B cell (primary cell): ENCODE data around the gene IKZF3.

Experiments
- EZH2 ChIP-seq: IDR thresholded peaks from 2 replicates; pipeline ENCODE4 v1.6.1; 2012; ENCODE audit warnings: borderline replicate concordance, low read depth, mild to moderate bottlenecking, moderate library complexity, low read length; ENCODE audit not compliant: insufficient read depth, poor library complexity, severe bottlenecking
- TF ChIP-seq, protein P1 (sequence below): fragments of 200-600 bp; IDR thresholded peaks from one replicate; pipeline ENCODE4 v1.8.0; 2022; ENCODE audit warnings: antibody characterized with exemption, mild to moderate bottlenecking

DNA sequence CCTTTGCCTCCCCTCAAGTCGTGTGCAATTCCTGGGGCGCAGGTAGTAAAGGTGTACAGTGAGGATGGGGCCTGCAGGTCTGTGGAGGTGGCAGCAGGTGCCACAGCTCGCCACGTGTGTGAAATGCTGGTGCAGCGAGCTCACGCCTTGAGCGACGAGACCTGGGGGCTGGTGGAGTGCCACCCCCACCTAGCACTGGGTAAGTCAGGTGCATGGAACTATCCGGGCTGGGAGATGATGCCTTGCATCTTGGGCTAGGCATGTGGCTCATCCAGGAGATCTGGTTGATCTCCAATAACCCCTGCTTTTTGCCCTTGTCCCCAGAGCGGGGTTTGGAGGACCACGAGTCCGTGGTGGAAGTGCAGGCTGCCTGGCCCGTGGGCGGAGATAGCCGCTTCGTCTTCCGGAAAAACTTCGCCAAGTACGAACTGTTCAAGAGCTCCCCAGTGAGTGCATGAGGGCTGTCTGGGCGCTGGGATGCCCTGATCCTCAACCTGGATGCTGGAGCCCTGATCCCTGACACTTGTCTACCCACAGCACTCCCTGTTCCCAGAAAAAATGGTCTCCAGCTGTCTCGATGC is 121.2 kb downstream of the IKZF3 start:
- TF ChIP-seq, protein P1, sequence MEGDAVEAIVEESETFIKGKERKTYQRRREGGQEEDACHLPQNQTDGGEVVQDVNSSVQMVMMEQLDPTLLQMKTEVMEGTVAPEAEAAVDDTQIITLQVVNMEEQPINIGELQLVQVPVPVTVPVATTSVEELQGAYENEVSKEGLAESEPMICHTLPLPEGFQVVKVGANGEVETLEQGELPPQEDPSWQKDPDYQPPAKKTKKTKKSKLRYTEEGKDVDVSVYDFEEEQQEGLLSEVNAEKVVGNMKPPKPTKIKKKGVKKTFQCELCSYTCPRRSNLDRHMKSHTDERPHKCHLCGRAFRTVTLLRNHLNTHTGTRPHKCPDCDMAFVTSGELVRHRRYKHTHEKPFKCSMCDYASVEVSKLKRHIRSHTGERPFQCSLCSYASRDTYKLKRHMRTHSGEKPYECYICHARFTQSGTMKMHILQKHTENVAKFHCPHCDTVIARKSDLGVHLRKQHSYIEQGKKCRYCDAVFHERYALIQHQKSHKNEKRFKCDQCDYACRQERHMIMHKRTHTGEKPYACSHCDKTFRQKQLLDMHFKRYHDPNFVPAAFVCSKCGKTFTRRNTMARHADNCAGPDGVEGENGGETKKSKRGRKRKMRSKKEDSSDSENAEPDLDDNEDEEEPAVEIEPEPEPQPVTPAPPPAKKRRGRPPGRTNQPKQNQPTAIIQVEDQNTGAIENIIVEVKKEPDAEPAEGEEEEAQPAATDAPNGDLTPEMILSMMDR, result no peak
- no peak for TF ChIP-seq EZH2
